Esophagus squamous epithelium (tissue), 5 donors: ENCODE data around the gene CEBPB. TPM values are rescaled to one million over a fixed set of nuclear protein-coding genes. Genes with fewer than 3 reads are reported as not detected.

Source experiments
- DNase-seq: peaks from one replicate; lab custom pipeline; 2025; lab: John Stamatoyannopoulos, UW
- H3K27ac ChIP-seq, 4 donors: fragments of 200-600 bp; sonication (generic); one replicate each; pipeline ENCODE4 v1.5.1; 2016 to 2019; ENCODE audit warnings: mild to moderate bottlenecking in 1 of 4
- H3K27me3 ChIP-seq, 4 donors: fragments of 200-600 bp; sonication (generic); 1 replicate in 3 of 4; 2 replicates in 1 of 4; pipeline versions ENCODE4 v1.5.1 to v1.6.0; 2017 to 2021; ENCODE audit warnings: antibody characterized with exemption in 1 of 4
- H3K36me3 ChIP-seq, 3 donors: fragments of 200-600 bp; sonication (generic); one replicate each; pipeline ENCODE4 v1.5.1; 2016 to 2019
- H3K4me1 ChIP-seq, 3 donors: fragments of 200-600 bp; sonication (generic); one replicate each; pipeline ENCODE4 v1.5.1; 2017 to 2019
- H3K4me3 ChIP-seq, 4 donors: fragments of 200-600 bp; sonication (generic); 1 replicate in 3 of 4; 2 replicates in 1 of 4; pipeline ENCODE4 v1.5.1; 2016 to 2019; ENCODE audit warnings: mild to moderate bottlenecking in 2 of 4, moderate library complexity in 1 of 4
- H3K9me3 ChIP-seq, 3 donors: fragments of 200-600 bp; sonication (generic); one replicate each; pipeline ENCODE4 v1.5.1; 2016 to 2019
- CTCF ChIP-seq, 6 experiments: fragments of 450-650 bp in 4 of 6; fragments of 200-600 bp in 2 of 6; sonication (generic) in 2 of 6; IDR thresholded peaks; one replicate each; pipeline ENCODE4 v1.5.1; 2016 to 2019; ENCODE audit warnings: antibody characterized with exemption in 6 of 6, mild to moderate bottlenecking in 4 of 6, moderate library complexity in 4 of 6
- POLR2A ChIP-seq, 4 donors: fragments of 450-650 bp; IDR thresholded peaks; one replicate each; pipeline ENCODE4 v1.6.1; 2017; ENCODE audit warnings: antibody characterized with exemption in 4 of 4, mild to moderate bottlenecking in 4 of 4, moderate library complexity in 3 of 4
- WGBS, 2 donors: methylation state at CpG; one replicate each; pipeline ENCODE4 v1.1.5; 2018; 5-methylcytosine and 5-hydroxymethylcytosine counted together
- intact Hi-C: fragments of 100-400 bp; cut with DNase I; formaldehyde crosslinking; loops from one replicate; pipeline ENCODE4 v1.15.0; 2022
- total RNA-seq, 4 donors: library from RNA; depleted of rRNA; stranded (reverse); fragments of >200 nt; gene quantifications; one replicate each; pipeline ENCODE4 v1.1.0, GENCODE V29; 2016
- donor health status: DM: yes; HTN: yes; CAD: no.

The CEBPB gene
- total RNA-seq, 4 donors from 2014 or later, result 31.3 to 46.5 (median 38.2) TPM

- Histone ChIP-seq H3K4me1 (peaks cover 14 to 70% (median 21%) of the 10 kb centered on the region in 3 donors), H3K27ac (peak overlapping the region in 1 of 4 donors; percentile 54), H3K4me3 (no peak overlapping the region), H3K9me3 (no peaks in the 10 kb centered on the region), H3K27me3 (peaks cover 0 to 3% (median 0%) of the 10 kb centered on the region in 4 donors), H3K36me3 (no peaks in the 10 kb centered on the region)
- no peak for DNase-seq
- intact Hi-C loops, result no loop called here
- 63 to 67% methylated on average over 5 to 9 of the region's 11 CpGs for WGBS, 2 donors
- TF ChIP-seq POLR2A (IDR thresholded peaks at IDR 0.05) (no peak), CTCF (IDR thresholded peaks at IDR 0.05) (no peak)
Measured at GRCh38 chr20:50220093-50220893, 29.7 kb downstream of the CEBPB start.

GRCh38 chr20:50220894-50221365 lies 30.3 kb downstream of the CEBPB start:
- H3K27me3 ChIP-seq, result peaks cover 0 to under 1% (median 0%) of the 10 kb centered on the region in 4 donors
- DNase-seq, result no peak
- WGBS, 2 donors, result 78 to 81% methylated on average over 11 to 12 of the region's 13 CpGs
- TF ChIP-seq POLR2A (IDR thresholded peaks at IDR 0.05) (no peak), CTCF (IDR thresholded peaks at IDR 0.05) (no peak)
- H3K36me3 ChIP-seq, result no peaks in the 10 kb centered on the region
- intact Hi-C loops, result no loop called here
- H3K4me3 ChIP-seq, result no peak overlapping the region
- peak overlapping the region in 1 of 4 donors; percentile 60 for H3K27ac ChIP-seq
- H3K4me1 ChIP-seq, result peaks cover 8 to 69% (median 15%) of the 10 kb centered on the region in 3 donors
- no peaks in the 10 kb centered on the region for H3K9me3 ChIP-seq

- intact Hi-C loops, result no loop called here
- Histone ChIP-seq H3K4me1 (peaks cover 3 to 69% (median 17%) of the 10 kb centered on the region in 3 donors), H3K9me3 (no peaks in the 10 kb centered on the region), H3K36me3 (no peaks in the 10 kb centered on the region), H3K4me3 (no peak overlapping the region), H3K27me3 (no peaks in the 10 kb centered on the region), H3K27ac (peak overlapping the region in 2 of 4 donors; percentile 60 to 80)
- 65 to 79% methylated on average over 8 to 12 of the region's 18 CpGs for WGBS, 2 donors
- DNase-seq, result no peak
- TF ChIP-seq POLR2A (IDR thresholded peaks at IDR 0.05) (no peak), CTCF (IDR thresholded peaks at IDR 0.05) (no peak)
Measured at GRCh38 chr20:50221501-50222308, 31.1 kb downstream of the CEBPB start.

- intact Hi-C loops, result no loop called here
- 92 to 93% methylated on average over 10 to 12 of the region's 12 CpGs for WGBS, 2 donors
- Histone ChIP-seq H3K9me3 (no peaks in the 10 kb centered on the region), H3K36me3 (no peaks in the 10 kb centered on the region), H3K4me3 (no peak overlapping the region), H3K4me1 (peaks cover 3 to 63% (median 17%) of the 10 kb centered on the region in 3 donors), H3K27ac (peak overlapping the region in 3 of 4 donors; percentile 80 to 91 (median 80)), H3K27me3 (no peaks in the 10 kb centered on the region)
- no peak for TF ChIP-seq CTCF (IDR thresholded peaks at IDR 0.05)
- TF ChIP-seq POLR2A (IDR thresholded peaks at IDR 0.05), result no peak
- no peak for DNase-seq
Measured at GRCh38 chr20:50222309-50223038, 31.8 kb downstream of the CEBPB start.
